DND-41 (cell line): ENCODE results near the gene FLNA.

Experiments used
- EZH2 ChIP-seq: IDR thresholded peaks from 3 replicates; pipeline ENCODE4 v1.6.1; 2012; ENCODE audit warnings: borderline replicate concordance, low read depth, mild to moderate bottlenecking, moderate library complexity, low read length, inconsistent platforms; ENCODE audit not compliant: severe bottlenecking
- TF ChIP-seq, protein P1 (sequence below): IDR thresholded peaks from 2 replicates; pipeline ENCODE4 v1.5.1; 2012; ENCODE audit warnings: borderline replicate concordance, low read length, moderate library complexity, mild to moderate bottlenecking; ENCODE audit not compliant: poor library complexity, severe bottlenecking; ENCODE audit errors: extremely low read depth

DNA sequence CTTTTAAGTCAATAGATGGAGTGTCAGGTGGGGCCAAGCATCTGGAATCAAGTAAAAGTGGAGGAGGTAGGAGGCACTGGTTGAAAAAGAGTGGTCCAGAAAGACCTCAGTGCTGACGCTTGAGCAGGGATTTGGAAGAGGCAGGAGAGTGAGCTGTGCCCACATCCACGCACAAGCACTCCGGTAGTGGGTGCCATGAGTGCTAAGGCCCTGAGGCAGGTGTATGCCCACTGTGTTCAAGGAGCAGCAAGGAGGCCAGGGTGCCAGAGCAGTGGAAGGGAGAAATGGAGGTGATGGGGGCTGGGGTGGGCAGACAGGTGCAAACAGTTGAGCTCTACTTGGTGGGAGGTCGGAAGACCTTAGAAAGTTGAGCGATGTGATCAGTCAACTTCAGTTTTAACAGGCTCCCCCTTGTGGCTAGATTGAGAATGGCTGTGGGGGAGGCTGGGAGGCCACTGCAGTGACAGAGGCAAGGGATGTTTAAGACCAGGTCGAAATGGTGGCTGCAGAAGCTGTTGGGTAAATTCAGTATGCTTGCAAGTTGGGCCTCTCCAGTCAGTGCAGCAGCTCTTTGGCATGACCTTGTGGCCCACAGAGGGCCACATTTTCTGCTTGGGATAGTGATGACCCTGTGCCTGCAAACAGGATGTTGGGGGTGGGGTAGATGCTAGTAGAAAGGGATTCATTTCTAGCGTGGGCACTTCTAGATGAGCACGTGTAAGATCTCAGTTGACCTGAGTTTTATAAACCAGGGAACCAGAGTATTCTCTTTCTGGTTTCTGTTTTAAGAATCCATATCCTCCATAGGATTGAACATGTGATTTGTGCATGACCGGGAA is 66.1 kb downstream of the FLNA start:
- TF ChIP-seq, protein P1, sequence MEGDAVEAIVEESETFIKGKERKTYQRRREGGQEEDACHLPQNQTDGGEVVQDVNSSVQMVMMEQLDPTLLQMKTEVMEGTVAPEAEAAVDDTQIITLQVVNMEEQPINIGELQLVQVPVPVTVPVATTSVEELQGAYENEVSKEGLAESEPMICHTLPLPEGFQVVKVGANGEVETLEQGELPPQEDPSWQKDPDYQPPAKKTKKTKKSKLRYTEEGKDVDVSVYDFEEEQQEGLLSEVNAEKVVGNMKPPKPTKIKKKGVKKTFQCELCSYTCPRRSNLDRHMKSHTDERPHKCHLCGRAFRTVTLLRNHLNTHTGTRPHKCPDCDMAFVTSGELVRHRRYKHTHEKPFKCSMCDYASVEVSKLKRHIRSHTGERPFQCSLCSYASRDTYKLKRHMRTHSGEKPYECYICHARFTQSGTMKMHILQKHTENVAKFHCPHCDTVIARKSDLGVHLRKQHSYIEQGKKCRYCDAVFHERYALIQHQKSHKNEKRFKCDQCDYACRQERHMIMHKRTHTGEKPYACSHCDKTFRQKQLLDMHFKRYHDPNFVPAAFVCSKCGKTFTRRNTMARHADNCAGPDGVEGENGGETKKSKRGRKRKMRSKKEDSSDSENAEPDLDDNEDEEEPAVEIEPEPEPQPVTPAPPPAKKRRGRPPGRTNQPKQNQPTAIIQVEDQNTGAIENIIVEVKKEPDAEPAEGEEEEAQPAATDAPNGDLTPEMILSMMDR: peak; percentile 82
- no peak for TF ChIP-seq EZH2
